NCI-H1930 (cell line): ENCODE results near the gene ASTN2.

ENCODE experiments used
- DNase-seq, 2 experiments: peaks; one replicate each; lab custom pipeline; 2025; lab: John Stamatoyannopoulos, UW

Gene ASTN2

DNA sequence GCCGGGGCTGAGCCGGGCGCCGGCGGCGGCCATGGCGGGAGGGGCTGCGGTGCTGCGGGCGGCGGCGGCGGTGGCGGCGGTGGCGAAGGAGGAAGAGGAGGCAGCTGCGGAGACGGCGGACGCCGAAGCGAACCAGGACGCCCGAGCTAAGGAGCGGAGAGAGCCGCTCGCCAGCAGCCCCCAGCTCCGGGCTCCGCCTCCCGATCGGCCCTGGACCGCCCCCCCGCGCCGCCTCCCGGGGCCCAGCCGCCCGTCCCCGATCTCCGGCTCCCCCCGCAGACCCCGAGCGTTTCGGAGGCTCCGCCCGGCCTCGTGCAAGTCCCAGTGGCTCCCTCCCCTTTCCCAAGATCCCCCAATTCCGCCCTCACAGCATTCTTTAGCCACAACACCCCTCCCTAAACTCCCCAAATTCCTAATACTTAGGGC lies at the start of gene ASTN2:
TSS of gene ASTN2 (minus strand) at position 152 of the 426 bp plus-strand sequence. CDS start at position 33, 119 bp downstream.
- no peak for DNase-seq

GRCh38 chr9:117462861-117463260 lies 48.0 kb upstream of the ASTN2 start:
- no peak for DNase-seq

DNA sequence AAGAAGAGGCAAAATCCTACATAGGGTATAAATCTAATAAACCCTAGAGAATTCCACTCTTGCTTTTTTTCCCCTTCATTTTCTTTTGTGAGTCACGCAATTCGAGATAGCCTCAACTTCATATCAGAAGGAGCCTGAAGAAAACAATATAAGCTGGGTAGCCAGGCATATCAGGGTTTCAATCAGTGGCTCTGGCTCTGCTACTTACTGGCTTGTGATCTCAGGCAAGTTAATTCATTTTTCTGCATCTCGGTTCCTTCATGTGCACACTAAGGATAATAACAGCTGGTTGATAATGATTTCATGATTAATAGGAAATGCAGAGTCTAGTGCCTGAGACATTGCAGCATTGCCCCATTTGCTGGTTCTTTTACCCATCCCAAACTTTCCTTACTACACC lies 46.5 kb upstream of the ASTN2 start:
- DNase-seq = no peak

DNA sequence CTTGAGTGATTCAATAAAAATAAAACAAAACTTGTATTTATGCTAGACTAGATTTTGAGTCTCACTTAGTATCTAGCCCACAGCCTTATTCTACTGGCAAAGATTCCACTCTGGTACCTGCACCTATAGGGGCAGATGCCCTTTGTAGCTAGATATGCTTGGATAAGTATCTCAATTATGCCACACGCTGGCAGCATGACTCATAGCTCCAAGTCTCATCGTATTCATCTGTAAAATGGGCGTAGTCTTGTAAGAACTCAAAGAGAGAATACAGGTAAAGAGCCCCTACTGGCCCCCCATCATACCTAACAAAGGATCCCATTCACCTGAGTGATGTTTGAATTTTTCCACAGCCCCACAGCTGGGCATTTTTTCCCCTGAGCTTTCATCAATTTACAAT lies 45.9 kb upstream of the ASTN2 start:
- DNase-seq = no peak

DNA sequence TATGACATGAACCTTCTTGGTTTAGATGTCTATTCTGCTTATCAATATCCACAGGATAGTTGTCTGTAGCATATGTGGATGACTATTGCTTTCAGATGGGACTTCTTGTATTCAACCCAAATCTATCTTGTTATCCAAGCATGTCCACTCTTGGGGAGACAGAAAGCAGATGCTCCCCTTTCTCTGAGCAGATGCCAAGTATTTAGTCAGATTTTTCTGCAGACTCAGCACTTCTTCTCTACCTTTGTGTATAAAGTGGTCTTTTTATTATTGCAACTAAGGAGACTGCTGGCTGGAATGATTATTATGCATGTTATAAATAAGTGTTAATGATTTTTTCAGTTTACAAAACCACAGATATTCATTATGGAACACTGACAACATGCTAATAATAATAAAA lies 45.1 kb upstream of the ASTN2 start:
- DNase-seq = no peak

DNA sequence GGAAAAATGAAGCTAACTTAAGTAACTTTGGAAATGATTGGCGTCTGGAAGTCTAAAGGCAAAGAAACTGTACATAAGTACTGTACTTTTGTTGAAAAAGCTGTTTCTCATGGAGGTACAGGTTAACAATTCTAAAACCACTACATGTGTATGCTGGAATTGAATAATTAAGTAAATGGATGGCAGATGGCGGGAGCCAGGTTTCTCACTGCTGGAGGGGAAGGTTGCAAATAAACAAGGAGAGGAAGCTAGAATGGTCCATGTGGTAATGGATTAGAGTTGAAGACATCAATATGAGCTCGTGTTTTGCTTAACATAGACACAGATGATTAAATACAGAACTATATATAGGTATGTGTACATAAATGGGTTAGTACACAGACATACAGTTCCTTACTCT lies 43.2 kb upstream of the ASTN2 start:
- DNase-seq = no peak

DNA sequence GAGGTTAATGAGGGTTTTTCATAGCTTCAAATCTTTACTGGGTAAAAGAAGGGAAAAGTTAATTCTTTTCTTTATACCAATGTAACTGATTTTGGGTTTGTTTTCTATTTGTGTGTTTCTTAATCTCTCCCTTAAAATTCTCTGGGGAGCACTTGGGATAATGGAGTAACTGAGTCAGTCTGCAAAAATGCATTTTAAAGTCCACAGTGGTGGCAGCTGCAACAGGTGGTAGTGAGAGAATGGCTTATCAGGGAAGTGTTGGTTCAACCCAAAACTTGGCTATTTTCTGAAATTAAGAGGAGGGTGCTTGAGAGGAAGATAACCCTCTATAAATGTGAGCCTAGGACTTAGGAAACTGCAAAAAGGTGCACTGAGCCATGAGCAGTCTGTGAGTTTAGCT lies 39.9 kb upstream of the ASTN2 start:
- no peak for DNase-seq

DNA sequence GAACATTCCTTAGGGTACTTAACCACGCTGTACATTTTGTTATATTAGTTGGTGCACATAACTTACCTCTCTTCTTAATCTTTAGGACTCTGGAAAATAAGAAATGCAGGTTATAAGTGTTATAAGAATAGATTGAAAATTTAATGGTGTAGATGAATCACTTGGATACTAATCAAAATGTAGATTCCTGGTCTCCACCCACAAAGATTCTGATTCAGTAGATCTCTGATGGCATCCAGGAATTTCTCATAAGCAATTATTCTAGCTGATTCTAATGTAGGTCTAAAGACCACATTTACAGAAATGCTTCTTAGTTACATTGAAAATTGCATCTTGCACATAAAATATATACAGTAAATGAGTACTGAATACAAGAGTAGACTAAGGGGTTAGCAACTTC lies 38.9 kb upstream of the ASTN2 start:
- DNase-seq = no peak

GRCh38 chr9:117451311-117451710 lies 36.5 kb upstream of the ASTN2 start:
- no peak for DNase-seq

DNA sequence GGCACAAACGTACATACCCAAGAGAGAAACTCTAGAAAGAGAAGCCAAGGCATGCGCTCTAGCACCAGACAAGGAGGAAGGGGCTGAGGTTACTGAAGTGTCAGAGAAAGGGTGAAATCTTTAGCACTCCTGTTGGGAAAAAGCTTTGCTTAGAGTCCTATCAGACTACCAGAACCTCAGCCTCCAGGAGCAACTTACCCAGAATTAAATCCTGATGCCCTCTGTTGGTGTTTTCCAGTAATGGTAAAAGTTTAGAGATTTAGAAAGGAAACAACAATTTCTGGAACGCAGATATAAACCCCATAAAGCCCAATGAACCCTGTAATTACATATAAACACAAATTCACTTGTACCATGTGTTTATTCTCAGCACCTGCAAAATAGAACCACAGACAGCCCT lies 33.2 kb upstream of the ASTN2 start:
- DNase-seq = no peak

- no peak for DNase-seq
Measured at GRCh38 chr9:117445631-117446030, 30.8 kb upstream of the ASTN2 start.

- no peak for DNase-seq
Measured at GRCh38 chr9:117444501-117444900, 29.6 kb upstream of the ASTN2 start.

DNA sequence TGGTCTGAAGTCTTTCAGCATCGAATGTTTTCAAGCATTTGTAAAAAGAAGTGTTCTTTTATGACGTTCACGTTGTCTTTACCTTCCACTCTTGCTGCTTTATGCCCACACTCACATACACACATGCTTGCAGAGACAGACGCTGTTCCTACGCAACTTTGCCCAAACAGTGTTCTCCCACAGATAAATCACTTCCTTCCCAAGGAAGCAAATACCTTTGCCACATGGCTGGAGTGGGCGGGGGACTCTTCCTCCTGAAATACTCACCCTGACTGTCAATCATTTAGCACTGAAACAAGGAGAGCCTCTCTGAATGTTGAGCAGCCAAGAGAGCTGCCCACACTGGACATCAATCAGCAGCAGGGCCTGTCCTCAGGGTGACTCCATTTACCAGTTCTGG lies 22.4 kb upstream of the ASTN2 start:
- DNase-seq = no peak

GRCh38 chr9:117435630-117436261 lies 20.9 kb upstream of the ASTN2 start:
- DNase-seq = no peak

DNA sequence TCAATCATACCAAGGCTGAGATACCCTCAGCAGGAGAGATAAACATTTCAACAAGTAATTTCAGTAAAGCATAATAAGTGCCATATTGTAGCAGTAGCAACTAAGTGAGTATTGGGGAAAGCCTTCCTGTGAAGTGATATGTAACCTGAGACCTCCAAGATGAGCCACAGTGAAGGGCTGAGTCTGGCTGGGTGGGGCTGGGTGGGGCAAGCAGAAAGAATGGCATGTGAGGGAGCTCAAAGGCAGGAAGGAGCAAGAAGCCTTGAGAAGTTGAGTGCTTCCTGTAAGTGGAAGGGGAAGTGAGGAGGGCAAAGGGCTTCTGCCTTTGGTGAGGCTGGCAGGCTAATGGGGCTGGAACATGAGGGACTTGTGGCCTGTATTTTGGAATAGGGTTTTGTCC lies 19.7 kb upstream of the ASTN2 start:
- no peak for DNase-seq

DNA sequence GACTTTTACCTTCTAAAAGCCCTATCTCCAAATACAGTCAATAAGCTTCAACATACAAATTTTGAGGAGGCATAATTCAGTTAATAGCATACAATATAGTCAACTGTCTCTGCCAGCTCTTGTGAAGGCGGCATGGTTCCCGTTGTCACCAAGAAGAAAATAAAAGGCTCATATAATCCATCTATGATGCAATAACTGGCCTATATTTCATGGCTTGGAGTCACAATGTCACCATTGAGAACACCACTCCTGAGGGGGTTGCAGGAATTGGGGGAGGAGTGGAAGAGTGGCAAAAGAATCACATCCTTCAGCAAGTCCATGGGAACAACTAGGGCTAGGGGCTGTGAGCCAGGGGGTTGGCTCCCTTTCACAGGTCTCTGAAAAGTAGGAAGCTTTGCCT lies 16.0 kb upstream of the ASTN2 start:
- no peak for DNase-seq

DNA sequence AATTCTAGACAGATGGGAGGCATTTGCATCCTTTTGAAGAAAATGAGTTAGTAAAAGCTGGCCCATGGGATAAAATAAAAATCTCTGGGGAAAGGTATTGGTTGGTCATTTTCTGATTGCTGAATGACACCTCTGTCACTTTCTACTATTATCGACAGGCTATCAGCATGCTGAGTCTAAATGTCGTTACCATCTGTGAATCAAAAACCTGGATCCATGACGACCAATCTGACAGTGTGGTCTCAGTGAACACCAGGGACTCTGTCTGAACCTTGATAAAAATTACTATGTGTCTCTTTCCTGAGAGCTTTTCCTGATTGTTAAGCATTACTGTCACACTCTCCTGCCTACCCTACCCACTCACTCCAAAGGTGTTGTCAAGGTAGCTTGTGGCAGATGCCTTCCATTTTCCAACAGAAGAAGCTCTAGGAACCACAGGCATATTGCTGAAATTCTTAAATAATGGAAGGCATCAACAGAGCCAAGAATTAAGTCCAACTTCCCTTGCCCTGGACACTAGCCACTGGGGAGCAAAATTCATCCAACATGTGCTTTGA lies 12.6 kb upstream of the ASTN2 start:
- no peak for DNase-seq

GRCh38 chr9:117425566-117425965 lies 10.7 kb upstream of the ASTN2 start:
- DNase-seq = no peak

DNA sequence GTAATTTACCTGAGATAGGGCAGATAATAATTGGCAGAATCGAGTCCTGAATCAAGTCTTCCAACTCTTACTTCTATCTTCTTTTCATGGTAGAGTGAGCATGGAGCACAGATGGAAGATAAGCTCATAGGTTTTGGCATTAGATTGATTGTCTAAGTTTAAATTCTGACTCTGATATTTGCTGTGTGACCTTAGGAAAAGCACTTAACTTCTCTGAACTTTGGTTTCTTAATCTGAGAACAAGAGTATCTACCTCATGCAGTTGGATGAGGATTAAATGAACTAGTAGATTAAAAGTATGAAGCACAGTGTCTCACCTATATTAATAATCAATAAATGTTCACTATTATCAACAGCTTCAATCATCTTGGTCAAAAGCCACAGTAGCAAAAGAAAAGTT lies 9.4 kb upstream of the ASTN2 start:
- no peak for DNase-seq

DNA sequence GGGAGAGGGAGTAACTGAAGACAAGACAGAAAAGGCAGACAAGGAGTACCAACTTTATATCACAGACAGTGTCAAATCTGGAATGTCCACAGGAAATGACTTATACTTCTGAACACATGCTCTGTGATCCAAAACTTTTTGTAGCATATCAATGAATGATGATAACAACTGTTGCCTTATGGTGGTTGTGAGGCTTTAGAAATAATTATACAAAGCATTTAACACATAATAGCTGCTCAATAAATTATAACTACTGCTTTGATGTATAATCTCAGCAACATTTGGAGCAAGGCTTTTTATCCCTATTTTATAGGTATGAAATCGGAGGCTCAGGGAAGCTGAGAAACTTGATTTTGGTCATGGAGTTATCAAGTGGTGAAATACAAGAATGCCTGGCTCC lies 3.3 kb upstream of the ASTN2 start:
- DNase-seq = no peak

DNA sequence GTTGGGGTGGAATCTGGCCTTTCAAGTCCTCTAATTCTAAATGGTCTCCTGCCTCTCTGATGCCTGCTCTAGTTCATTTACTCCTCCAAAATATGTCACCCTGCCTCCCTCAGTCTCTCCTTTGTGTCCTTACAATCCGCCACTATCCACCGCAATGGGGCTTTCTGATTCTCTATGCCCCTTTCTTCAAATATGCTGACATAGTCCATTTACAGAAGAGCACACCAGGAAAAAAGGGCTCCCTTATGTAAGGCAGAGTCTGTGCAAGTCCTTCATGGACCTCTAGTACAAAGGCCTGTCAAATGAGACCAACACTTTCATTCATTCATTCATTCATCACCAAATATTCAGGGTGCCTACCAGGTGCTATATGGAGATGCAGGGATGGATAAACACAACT lies 2.0 kb upstream of the ASTN2 start:
- no peak for DNase-seq

- DNase-seq = no peak
Measured at GRCh38 chr9:117415358-117415914, 579 bp upstream of the ASTN2 start.

DNA sequence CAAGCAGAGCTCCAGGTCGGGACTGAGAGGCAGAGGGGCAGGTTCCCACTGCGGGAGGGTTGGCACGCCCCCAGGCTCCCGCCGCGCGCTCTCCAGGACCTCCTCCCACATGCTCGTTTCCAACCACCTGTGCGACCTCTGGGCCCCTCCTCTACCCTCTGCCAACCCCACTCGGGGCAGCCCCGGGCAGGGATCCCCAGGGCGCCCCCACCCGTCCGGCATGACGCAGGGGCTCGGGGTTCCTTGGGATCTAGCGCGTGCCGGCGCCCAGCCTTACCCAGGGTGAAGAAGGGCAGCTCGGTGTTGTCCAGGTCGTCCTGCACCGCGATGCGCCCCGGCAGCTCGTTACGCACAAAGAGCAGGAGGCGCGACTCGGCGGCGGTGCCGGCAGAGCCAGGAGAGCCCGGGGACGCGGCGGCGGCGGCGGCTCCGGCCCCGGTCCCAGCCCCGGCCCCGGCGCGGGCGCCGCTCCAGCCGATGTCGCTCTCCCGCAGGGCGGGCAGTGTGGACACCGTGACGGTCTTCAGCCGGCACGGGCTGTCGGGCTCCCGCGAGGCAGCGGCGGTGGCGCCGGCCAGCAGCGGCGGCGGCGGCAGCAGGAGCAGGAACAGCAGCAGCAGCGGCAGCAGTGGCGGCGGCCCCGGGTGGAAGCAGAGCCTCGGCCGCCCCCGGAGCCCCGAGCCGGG lies 494 bp downstream of the ASTN2 start:
- DNase-seq = no peak
